Activated CD4-positive, alpha-beta memory T cell treated with anti-CD3 and anti-CD28 coated beads for 36 hours (primary cell): ENCODE data around the gene TNFRSF12A. TPM values are rescaled to one million over a fixed set of nuclear protein-coding genes. Genes with fewer than 3 reads are reported as not detected.
A peak's percentile ranks its signal among the peaks of the same experiment; 100 is the strongest.

ENCODE experiments used
- CTCF ChIA-PET: fragments of 350-600 bp; sonication (Branson Sonifier 250); formaldehyde crosslinking; loops from one replicate; lab custom pipeline; 2021; ENCODE audit warnings: antibody characterized with exemption, inconsistent platforms; lab: Charles Lee
- POLR2A ChIA-PET: fragments of 350-600 bp; sonication (Branson Sonifier 250); formaldehyde crosslinking; loops from one replicate; lab custom pipeline; 2021; ENCODE audit warnings: antibody characterized with exemption; lab: Charles Lee
- DNase-seq: peaks from one replicate; pipeline ENCODE4 v3.0.0-alpha.2; 2020
- H3K27ac Mint-ChIP-seq: one replicate; pipeline ENCODE4 v1.8.0; 2021; ENCODE audit warnings: mixed read lengths
- H3K27me3 Mint-ChIP-seq: one replicate; pipeline ENCODE4 v1.8.0; 2021; ENCODE audit warnings: mixed read lengths
- H3K36me3 Mint-ChIP-seq: one replicate; pipeline ENCODE4 v1.8.0; 2021; ENCODE audit warnings: mixed read lengths
- H3K4me1 Mint-ChIP-seq: one replicate; pipeline ENCODE4 v1.8.0; 2021; ENCODE audit warnings: low read depth, mixed read lengths
- H3K4me3 Mint-ChIP-seq: one replicate; pipeline ENCODE4 v1.8.0; 2021; ENCODE audit warnings: mild to moderate bottlenecking, mixed read lengths
- H3K9me3 Mint-ChIP-seq: one replicate; pipeline ENCODE4 v1.8.0; 2021; ENCODE audit warnings: mixed read lengths
- intact Hi-C: fragments of 100-400 bp; cut with micrococcal nuclease; formaldehyde crosslinking; loops from one replicate; pipeline ENCODE4 v1.15.1; 2023
- total RNA-seq, 2 experiments: library from RNA; stranded (reverse); gene quantifications; one replicate each; pipeline ENCODE4 v1.2.3, GENCODE V29; 2021

The TNFRSF12A gene
- total RNA-seq, 2 experiments from 2014 or later, result 6.5 to 8.6 TPM

GRCh38 chr16:3013998-3014690, 6.0 kb upstream of the TNFRSF12A start:
- peak overlapping the region; percentile 5 for H3K27ac Mint-ChIP-seq
- peaks cover 8% of the 10 kb centered on the region for H3K27me3 Mint-ChIP-seq
- no peaks in the 10 kb centered on the region for H3K9me3 Mint-ChIP-seq
- POLR2A ChIA-PET, result no interaction called here
- peaks cover 7% of the 10 kb centered on the region for H3K4me1 Mint-ChIP-seq
- no peak overlapping the region for H3K4me3 Mint-ChIP-seq
- no peaks in the 10 kb centered on the region for H3K36me3 Mint-ChIP-seq
- no peak for DNase-seq
- intact Hi-C loops, result no loop called here
- CTCF ChIA-PET, result interaction anchor here (1.0 kb wide), 1 partner anchor 14 kb away, joined by 3 read pairs; no protein-coding TSS in a partner anchor

DNA sequence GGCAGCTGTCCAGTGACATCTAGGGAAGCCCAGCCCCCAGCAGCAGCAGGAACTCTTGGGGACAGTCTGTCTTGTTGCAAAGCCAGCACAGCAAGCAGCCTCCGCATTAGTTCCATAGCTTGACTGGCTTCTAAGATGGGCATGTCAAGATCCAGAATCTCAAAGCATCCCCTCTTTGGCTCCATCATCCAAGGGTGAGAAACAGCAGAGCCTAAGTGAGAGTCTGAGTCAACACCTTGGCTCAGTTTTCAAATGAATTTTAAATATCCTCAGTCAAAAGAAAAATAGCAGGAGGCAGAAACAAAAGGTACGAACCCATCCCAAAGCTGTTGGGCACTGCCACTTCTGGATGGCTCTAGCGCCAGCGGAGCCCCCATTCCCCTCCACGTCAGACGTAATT, 5.2 kb upstream of the TNFRSF12A start:
- Mint-ChIP-seq H3K27ac (no peak overlapping the region), H3K9me3 (no peaks in the 10 kb centered on the region), H3K36me3 (no peaks in the 10 kb centered on the region), H3K27me3 (peaks cover 8% of the 10 kb centered on the region), H3K4me1 (peaks cover 14% of the 10 kb centered on the region), H3K4me3 (no peak overlapping the region)
- intact Hi-C loops, result no loop called here
- CTCF ChIA-PET, result no interaction called here
- DNase-seq, result no peak
- POLR2A ChIA-PET, result no interaction called here

- H3K4me3 Mint-ChIP-seq, result no peak overlapping the region
- H3K36me3 Mint-ChIP-seq, result no peaks in the 10 kb centered on the region
Observed at GRCh38 chr16:3015865-3016521, 4.2 kb upstream of the TNFRSF12A start.

DNA sequence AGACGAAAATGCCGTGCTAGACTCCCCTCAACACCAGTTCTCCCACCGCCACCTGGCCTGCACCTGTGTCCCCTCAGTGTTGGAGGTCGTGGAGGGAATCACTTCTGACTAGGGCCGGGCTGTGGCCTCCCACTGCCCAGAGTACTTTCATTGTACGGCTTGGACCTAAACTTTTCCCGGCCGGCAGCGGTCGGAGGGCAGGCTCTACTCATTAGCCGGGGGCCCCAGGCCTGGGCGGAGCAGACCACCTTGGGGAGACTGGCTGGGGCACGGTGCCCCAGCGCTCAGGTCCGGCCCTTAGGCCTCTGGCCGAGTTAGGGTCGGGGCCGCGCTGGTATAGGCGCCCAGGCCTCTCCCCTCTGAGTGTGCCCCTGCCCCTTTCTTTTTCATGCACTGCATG, 2.8 kb upstream of the TNFRSF12A start:
- Mint-ChIP-seq H3K27ac (no peak overlapping the region), H3K4me3 (no peak overlapping the region), H3K36me3 (no peaks in the 10 kb centered on the region), H3K27me3 (peaks cover 5% of the 10 kb centered on the region), H3K4me1 (peaks cover 31% of the 10 kb centered on the region), H3K9me3 (no peaks in the 10 kb centered on the region)
- ChIA-PET POLR2A (no interaction called here), CTCF (no interaction called here)
- intact Hi-C loops, result no loop called here
- DNase-seq, result no peak

More at GRCh38 chr16:3015865-3016521, 4.2 kb upstream of the TNFRSF12A start:
- Mint-ChIP-seq H3K27ac (no peak overlapping the region), H3K4me1 (peaks cover 19% of the 10 kb centered on the region), H3K9me3 (no peaks in the 10 kb centered on the region), H3K27me3 (peaks cover 8% of the 10 kb centered on the region)
- intact Hi-C loops, result no loop called here
- no peak for DNase-seq
- POLR2A ChIA-PET, result no interaction called here
- CTCF ChIA-PET, result no interaction called here

- H3K9me3 Mint-ChIP-seq, result no peaks in the 10 kb centered on the region
- intact Hi-C loops, result no loop called here
- POLR2A ChIA-PET, result no interaction called here
- H3K36me3 Mint-ChIP-seq, result no peaks in the 10 kb centered on the region
- peak; percentile 63 for DNase-seq
- H3K27ac Mint-ChIP-seq, result no peak within 1 kb of the TSS
- peaks cover 37% of the 10 kb centered on the region for H3K4me1 Mint-ChIP-seq
- H3K4me3 Mint-ChIP-seq, result no peak within 1 kb of the TSS
- peaks cover 2% of the 10 kb centered on the region for H3K27me3 Mint-ChIP-seq
- CTCF ChIA-PET, result interaction anchor here (6.2 to 17.0 kb wide), 2 partner anchors 12 kb away, joined by 86 to 412 read pairs; partner anchors contain the start of gene CLDN9
Observed at GRCh38 chr16:3017794-3018506, 2.2 kb upstream of the TNFRSF12A start, which contains the start of gene CLDN6. TSS of gene CLDN6 (minus strand) at chr16:3018183. CDS start at chr16:3016021, 2,162 bp downstream.

DNA sequence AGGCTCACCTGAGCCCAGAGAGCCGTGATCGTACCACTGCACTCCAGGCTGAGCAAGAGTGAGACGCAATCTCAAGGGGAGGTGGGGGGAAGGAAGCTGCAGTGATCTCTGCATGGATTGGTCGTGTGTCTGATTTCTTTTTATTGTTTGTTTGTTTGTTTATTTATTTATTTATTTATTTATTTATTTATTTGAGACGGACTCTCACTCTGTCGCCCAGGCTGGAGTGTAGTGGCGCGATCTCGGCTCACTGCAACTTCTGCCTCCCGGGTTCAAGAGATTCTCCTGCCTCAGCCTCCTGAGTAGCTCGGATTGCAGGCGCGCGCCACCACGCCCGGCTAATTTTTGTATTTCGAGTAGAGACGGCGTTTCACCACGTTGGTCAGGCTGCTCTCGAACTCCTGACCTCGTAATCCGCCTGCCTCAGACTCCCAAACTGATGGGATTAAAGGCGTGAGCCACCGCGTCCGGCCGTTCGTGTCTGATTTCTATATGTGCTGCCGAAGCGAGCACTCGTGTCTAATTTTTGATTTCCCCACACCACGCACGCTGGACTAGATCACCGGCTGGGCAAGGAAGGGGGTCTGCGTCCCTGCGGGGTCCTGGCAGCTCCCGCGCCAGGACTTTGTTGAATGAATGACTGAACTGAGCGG, 448 bp upstream of the TNFRSF12A start:
- ChIA-PET CTCF (interaction anchor here (1.4 to 17.0 kb wide), 4 partner anchors 10 to 115 kb away, joined by 3 to 412 read pairs (median 45); partner anchors contain the start of genes CLDN9 and ZNF213), POLR2A (interaction anchor here (0.6 to 1.9 kb wide), 3 partner anchors 9 to 108 kb away, joined by 3 to 11 read pairs (median 3); partner anchors contain the start of gene FLYWCH1)
- intact Hi-C loops, result loop anchor here (1.0 to 5.0 kb wide), 4 partner anchors 15 to 243 kb away; partner anchors contain the start of gene FLYWCH1
- H3K9me3 Mint-ChIP-seq, result no peaks in the 10 kb centered on the region
- peak overlapping the region; percentile 91 for H3K4me3 Mint-ChIP-seq
- H3K27me3 Mint-ChIP-seq, result peaks cover 2% of the 10 kb centered on the region
- peaks cover 2% of the 10 kb centered on the region for H3K36me3 Mint-ChIP-seq
- H3K4me1 Mint-ChIP-seq, result peaks cover 47% of the 10 kb centered on the region
- H3K27ac Mint-ChIP-seq, result peak overlapping the region; percentile 56
- no peak for DNase-seq

DNA sequence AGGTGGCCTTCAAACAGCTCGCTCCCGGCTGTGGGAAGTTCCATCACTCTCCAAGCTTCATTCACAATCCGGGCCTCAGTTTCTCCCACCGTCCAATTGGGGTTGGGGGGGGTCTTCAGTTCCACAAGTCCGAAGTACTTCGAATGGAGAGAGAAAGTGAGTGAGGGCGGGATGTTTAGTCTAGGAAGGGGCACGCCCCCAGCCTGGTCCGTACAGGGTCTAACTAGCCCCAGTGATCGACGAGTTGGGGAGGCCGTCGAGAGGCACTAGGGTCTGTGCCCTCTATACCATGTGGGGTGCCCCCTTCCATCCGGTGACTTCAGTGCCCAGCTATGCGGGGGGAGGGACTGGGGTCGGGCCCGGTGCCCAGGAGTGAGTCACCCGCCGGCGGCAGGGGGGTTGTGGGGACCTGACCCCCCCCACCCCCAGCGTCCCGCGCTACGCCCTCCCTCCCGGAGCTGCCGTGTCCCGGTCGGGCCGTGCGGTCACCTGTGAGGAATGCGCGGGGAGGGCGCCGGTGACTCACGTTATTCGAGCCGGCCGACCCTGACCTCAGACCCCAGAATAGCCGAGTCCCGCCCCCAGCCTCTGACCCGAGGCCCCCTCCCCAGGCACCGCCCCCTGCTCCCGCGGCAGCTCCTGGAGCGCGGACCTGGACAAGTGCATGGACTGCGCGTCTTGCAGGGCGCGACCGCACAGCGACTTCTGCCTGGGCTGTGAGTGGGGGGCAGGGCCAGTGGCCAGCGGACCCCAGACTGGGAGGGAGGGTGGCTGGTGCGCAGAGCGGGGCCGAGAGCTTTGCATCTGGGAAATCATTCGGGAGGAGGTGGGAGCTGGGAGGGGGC, 658 bp downstream of the TNFRSF12A start:
- CTCF ChIA-PET, result interaction anchor here (1.4 to 17.0 kb wide), 6 partner anchors 9 to 114 kb away, joined by 3 to 412 read pairs (median 6); partner anchors contain the start of genes CLDN9 and ZNF213
- H3K27me3 Mint-ChIP-seq, result peaks cover 2% of the 10 kb centered on the region

DNA sequence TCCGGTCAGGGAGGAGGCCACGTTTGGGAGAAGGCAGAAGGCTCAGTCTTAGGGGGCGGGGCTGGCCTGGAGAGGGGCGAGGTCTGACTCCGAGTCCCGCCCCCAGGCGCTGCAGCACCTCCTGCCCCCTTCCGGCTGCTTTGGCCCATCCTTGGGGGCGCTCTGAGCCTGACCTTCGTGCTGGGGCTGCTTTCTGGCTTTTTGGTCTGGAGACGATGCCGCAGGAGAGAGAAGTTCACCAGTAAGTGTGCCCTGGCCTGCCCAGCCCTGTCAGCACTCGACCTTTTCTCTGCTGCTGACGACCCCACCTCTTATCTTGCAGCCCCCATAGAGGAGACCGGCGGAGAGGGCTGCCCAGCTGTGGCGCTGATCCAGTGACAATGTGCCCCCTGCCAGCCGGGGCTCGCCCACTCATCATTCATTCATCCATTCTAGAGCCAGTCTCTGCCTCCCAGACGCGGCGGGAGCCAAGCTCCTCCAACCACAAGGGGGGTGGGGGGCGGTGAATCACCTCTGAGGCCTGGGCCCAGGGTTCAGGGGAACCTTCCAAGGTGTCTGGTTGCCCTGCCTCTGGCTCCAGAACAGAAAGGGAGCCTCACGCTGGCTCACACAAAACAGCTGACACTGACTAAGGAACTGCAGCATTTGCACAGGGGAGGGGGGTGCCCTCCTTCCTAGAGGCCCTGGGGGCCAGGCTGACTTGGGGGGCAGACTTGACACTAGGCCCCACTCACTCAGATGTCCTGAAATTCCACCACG, 1.5 kb downstream of the TNFRSF12A start:
- H3K4me1 Mint-ChIP-seq, result peaks cover 47% of the 10 kb centered on the region
- H3K27ac Mint-ChIP-seq, result peak overlapping the region; percentile 96
- H3K9me3 Mint-ChIP-seq, result no peaks in the 10 kb centered on the region
- POLR2A ChIA-PET, result interaction anchor here (0.9 to 1.9 kb wide), 7 partner anchors 7 to 113 kb away, joined by 3 to 11 read pairs (median 4); partner anchors contain the start of gene ZNF213
- H3K4me3 Mint-ChIP-seq, result peak overlapping the region; percentile 91
- peaks cover 5% of the 10 kb centered on the region for H3K36me3 Mint-ChIP-seq
- no peaks in the 10 kb centered on the region for H3K27me3 Mint-ChIP-seq
- CTCF ChIA-PET, result interaction anchor here (1.7 to 17.0 kb wide), 4 partner anchors 8 to 108 kb away, joined by 5 to 412 read pairs (median 46); partner anchors contain the start of gene CLDN9
- intact Hi-C loops, result loop anchor here (2.0 to 5.0 kb wide), 4 partner anchors 51 to 241 kb away; partner anchors contain the start of gene FLYWCH1
- peak; percentile 92 for DNase-seq

More for the DNA sequence above, 658 bp downstream of the TNFRSF12A start:
- no peaks in the 10 kb centered on the region for H3K9me3 Mint-ChIP-seq
- H3K36me3 Mint-ChIP-seq, result peaks cover 2% of the 10 kb centered on the region
- H3K27ac Mint-ChIP-seq, result peak overlapping the region; percentile 96
- H3K4me1 Mint-ChIP-seq, result peaks cover 47% of the 10 kb centered on the region
- DNase-seq, result peak; percentile 77
- intact Hi-C loops, result loop anchor here (1.0 to 5.0 kb wide), 4 partner anchors 17 to 241 kb away; partner anchors contain the start of gene FLYWCH1
- POLR2A ChIA-PET, result interaction anchor here (0.6 to 1.9 kb wide), 7 partner anchors 8 to 128 kb away, joined by 3 to 11 read pairs (median 4); partner anchors contain the start of genes FLYWCH1 and ZNF213
- peak overlapping the region; percentile 91 for H3K4me3 Mint-ChIP-seq

GRCh38 chr16:3022208-3022683, 2.1 kb downstream of the TNFRSF12A start:
- peak; percentile 96 for DNase-seq
- peaks cover 47% of the 10 kb centered on the region for H3K4me1 Mint-ChIP-seq
- no peaks in the 10 kb centered on the region for H3K9me3 Mint-ChIP-seq
- no peaks in the 10 kb centered on the region for H3K27me3 Mint-ChIP-seq
- peak overlapping the region; percentile 91 for H3K4me3 Mint-ChIP-seq
- CTCF ChIA-PET, result interaction anchor here (0.7 to 17.0 kb wide), 6 partner anchors 8 to 167 kb away, joined by 3 to 412 read pairs (median 6); partner anchors contain the start of gene CLDN9
- H3K27ac Mint-ChIP-seq, result peak overlapping the region; percentile 96
- POLR2A ChIA-PET, result interaction anchor here (0.9 to 1.7 kb wide), 6 partner anchors 9 to 112 kb away, joined by 3 to 7 read pairs (median 4); partner anchors contain the start of gene ZNF213
- intact Hi-C loops, result loop anchor here (2.0 to 5.0 kb wide), 3 partner anchors 79 to 240 kb away; partner anchors contain the start of gene FLYWCH1
- H3K36me3 Mint-ChIP-seq, result peaks cover 10% of the 10 kb centered on the region
